Left lung (tissue), 10 donors: Measurements from ENCODE around the gene AIDA. TPM values are rescaled to one million over a fixed set of nuclear protein-coding genes. Genes with fewer than 3 reads are reported as not detected.

Experiments used
- ATAC-seq: fragments of 200-7000 bp; cut with Tn5 transposase; one replicate; pipeline ENCODE4 v1.9.1; 2020; ENCODE audit warnings: moderate library complexity
- DNase-seq, 4 donors: peaks; one replicate each; pipeline ENCODE4 v3.0.0-alpha.2; 2013 to 2020
- H3K27ac ChIP-seq, 2 donors: fragments of 200-600 bp; sonication (generic) in 1 of 2; one replicate each; pipeline versions ENCODE4 v1.5.0 to v1.8.0; 2020 to 2021
- H3K27me3 ChIP-seq, 2 donors: fragments of 200-600 bp; sonication (generic) in 1 of 2; one replicate each; pipeline versions ENCODE4 v1.5.0 to v1.8.0; 2020 to 2021
- H3K36me3 ChIP-seq, 2 donors: fragments of 200-600 bp; sonication (generic) in 1 of 2; one replicate each; pipeline versions ENCODE4 v1.5.0 to v1.8.0; 2020 to 2021
- H3K4me1 ChIP-seq, 2 donors: fragments of 200-600 bp; one replicate each; pipeline ENCODE4 v1.8.0; 2021
- H3K4me3 ChIP-seq, 2 donors: fragments of 200-600 bp; sonication (generic) in 1 of 2; one replicate each; pipeline versions ENCODE4 v1.5.0 to v1.8.0; 2020 to 2021; ENCODE audit warnings: mild to moderate bottlenecking in 1 of 2
- H3K9me3 ChIP-seq, 2 donors: fragments of 200-600 bp; sonication (generic) in 1 of 2; one replicate each; pipeline versions ENCODE4 v1.5.0 to v1.8.0; 2020 to 2021
- intact Hi-C, 2 donors: fragments of 100-400 bp; cut with DNase I; formaldehyde crosslinking; loops; one replicate each; pipeline versions ENCODE4 v1.11.2 to v1.14.2; 2022
- polyA plus RNA-seq, 6 donors: library from polyadenylated mRNA; unstranded; fragments of 120-200 nt; gene quantifications; one replicate each; pipeline ENCODE4 v1.2.1, GENCODE V29; 2013; ENCODE audit not compliant: insufficient read length in 6 of 6
- total RNA-seq, 2 donors: library from RNA; stranded (reverse); fragmentation: NEBNext Ultra II Directional; extraction: Animal tissue kit (Norgen Biotek cat#: 25700); gene quantifications; one replicate each; pipeline ENCODE4 v1.2.1, GENCODE V29; 2021
- TF ChIP-seq, protein P1 (sequence below), 2 donors: fragments of 200-600 bp; sonication (generic) in 1 of 2; IDR thresholded peaks; one replicate each; pipeline versions ENCODE4 v1.5.0 to v1.8.0; 2021; ENCODE audit warnings: antibody characterized with exemption in 2 of 2
- donor health status: DM: no; HTN: yes; CAD: no.
- donor health status: DM: no; HTN: no; CAD: no.

The AIDA gene
- total and polyA plus RNA-seq, 8 donors, result 71.8 to 96.7 (median 88.3) TPM

- H3K4me3 ChIP-seq, result no peak overlapping the region
- no peak overlapping the region for H3K27ac ChIP-seq
- TF ChIP-seq, protein P1, sequence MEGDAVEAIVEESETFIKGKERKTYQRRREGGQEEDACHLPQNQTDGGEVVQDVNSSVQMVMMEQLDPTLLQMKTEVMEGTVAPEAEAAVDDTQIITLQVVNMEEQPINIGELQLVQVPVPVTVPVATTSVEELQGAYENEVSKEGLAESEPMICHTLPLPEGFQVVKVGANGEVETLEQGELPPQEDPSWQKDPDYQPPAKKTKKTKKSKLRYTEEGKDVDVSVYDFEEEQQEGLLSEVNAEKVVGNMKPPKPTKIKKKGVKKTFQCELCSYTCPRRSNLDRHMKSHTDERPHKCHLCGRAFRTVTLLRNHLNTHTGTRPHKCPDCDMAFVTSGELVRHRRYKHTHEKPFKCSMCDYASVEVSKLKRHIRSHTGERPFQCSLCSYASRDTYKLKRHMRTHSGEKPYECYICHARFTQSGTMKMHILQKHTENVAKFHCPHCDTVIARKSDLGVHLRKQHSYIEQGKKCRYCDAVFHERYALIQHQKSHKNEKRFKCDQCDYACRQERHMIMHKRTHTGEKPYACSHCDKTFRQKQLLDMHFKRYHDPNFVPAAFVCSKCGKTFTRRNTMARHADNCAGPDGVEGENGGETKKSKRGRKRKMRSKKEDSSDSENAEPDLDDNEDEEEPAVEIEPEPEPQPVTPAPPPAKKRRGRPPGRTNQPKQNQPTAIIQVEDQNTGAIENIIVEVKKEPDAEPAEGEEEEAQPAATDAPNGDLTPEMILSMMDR (IDR thresholded peaks at IDR 0.05), result no peak
- no peaks in the 10 kb centered on the region for H3K27me3 ChIP-seq
- DNase-seq (no peak), ATAC-seq (no peak)
- H3K36me3 ChIP-seq, result peaks cover 0 to 21% of the 10 kb centered on the region in 2 donors
- no peaks in the 10 kb centered on the region for H3K9me3 ChIP-seq
- H3K4me1 ChIP-seq, result peaks cover 4 to 22% of the 10 kb centered on the region in 2 donors
- intact Hi-C loops, result no loop called here
These were observed 69.8 kb downstream of the AIDA start for GRCh38 chr1:222642468-222642867.

DNA sequence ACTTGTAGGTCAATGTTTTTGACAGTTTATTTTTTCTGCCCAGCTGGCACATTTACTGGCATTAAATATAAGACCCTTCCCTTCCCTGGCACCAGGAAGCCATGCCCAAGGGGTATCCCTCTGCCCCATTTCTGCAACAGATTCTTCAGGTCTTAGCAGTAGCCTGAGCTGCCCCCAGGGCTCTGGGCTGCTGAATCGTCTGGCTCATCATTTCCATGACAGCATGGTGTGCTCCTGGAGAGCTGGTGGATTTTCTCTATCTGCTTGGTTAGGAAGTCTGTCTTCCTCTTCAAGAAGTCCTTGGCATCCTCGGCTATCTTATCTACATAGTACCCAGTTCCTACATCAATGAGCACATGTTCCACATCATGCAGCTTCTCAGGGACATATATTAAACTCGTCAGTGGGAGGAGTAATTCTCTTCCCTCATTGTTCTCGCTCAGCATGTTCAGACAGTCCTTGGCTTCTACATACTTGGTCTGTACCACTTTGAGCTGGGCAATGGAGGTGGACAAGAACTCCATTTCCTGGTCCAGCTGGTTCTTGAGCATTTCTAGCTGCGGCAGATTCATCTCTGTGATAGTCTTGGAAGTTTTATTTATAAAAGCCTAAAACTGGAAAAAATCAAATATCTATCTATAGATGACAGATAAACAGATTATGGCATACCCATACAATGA lies 70.9 kb downstream of the AIDA start:
- no peak overlapping the region for H3K4me3 ChIP-seq
- TF ChIP-seq, protein P1 (IDR thresholded peaks at IDR 0.05), result no peak
- H3K9me3 ChIP-seq, result no peaks in the 10 kb centered on the region
- intact Hi-C loops, result no loop called here
- no peak for ATAC-seq
- H3K36me3 ChIP-seq, result peaks cover 0 to 17% of the 10 kb centered on the region in 2 donors
- no peaks in the 10 kb centered on the region for H3K27me3 ChIP-seq
- peaks cover 4 to 22% of the 10 kb centered on the region in 2 donors for H3K4me1 ChIP-seq
- no peak overlapping the region for H3K27ac ChIP-seq
- DNase-seq, result no peak

- H3K4me3 ChIP-seq, result no peak overlapping the region
- peak in 2 of 4 donors; percentile 79 to 86 for DNase-seq
- TF ChIP-seq, protein P1 (IDR thresholded peaks at IDR 0.05), result peak; percentile 77 to 83
- H3K9me3 ChIP-seq, result no peaks in the 10 kb centered on the region
- no peaks in the 10 kb centered on the region for H3K4me1 ChIP-seq
- H3K27ac ChIP-seq, result no peak overlapping the region
- ATAC-seq, result peak; percentile 95
- intact Hi-C loops, result loop anchor here in 1 of 2 donors (5.0 kb wide), 1 partner anchor 167 kb away; no protein-coding TSS in a partner anchor
- peaks cover 0 to 58% of the 10 kb centered on the region in 2 donors for H3K36me3 ChIP-seq
- no peaks in the 10 kb centered on the region for H3K27me3 ChIP-seq
These were observed 77.9 kb downstream of the AIDA start for GRCh38 chr1:222634180-222635013.

DNA sequence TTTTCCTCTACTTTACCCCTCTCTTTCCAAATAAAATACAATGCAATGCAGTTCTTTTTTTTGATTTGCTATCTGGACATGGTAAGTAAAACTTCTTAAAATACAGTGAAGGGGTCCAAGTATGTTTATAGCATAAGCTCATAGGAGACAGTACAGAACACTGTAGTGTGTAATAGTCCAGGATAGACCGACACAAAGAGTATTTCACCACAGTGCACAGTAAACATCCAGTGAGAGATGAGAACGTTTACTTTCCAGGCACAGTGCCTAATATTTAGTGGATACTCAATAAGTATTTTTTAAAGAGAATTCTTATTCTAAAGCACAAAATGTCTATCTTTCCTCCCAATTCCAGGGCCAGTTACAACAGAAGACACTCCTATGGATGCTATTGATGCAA lies 79.5 kb downstream of the AIDA start:
- H3K9me3 ChIP-seq, result no peaks in the 10 kb centered on the region
- no peak overlapping the region for H3K27ac ChIP-seq
- DNase-seq (no peak), ATAC-seq (no peak)
- H3K36me3 ChIP-seq, result peaks cover 0 to 67% of the 10 kb centered on the region in 2 donors
- TF ChIP-seq, protein P1 (IDR thresholded peaks at IDR 0.05), result no peak
- H3K4me1 ChIP-seq, result no peaks in the 10 kb centered on the region
- intact Hi-C loops, result loop anchor here in 1 of 2 donors (5.0 kb wide), 1 partner anchor 165 kb away; no protein-coding TSS in a partner anchor
- no peaks in the 10 kb centered on the region for H3K27me3 ChIP-seq
- no peak overlapping the region for H3K4me3 ChIP-seq
